Retina (tissue), 1 donor: ENCODE measurements around the gene ZC3H15.
"Not testable (repeated sequence)": the region's sequence is repeated elsewhere in the genome, so short reads cannot be mapped to it uniquely, and the experiment has no call there.

Source experiments
- DNase-seq: peaks from one replicate; pipeline ENCODE4 v3.0.0-alpha.2; 2016

ZC3H15 gene

GRCh38 chr2:186496401-186496800 lies 10.3 kb downstream of the ZC3H15 start:
- no peak for DNase-seq

GRCh38 chr2:186497928-186498327 lies 11.9 kb downstream of the ZC3H15 start:
- no peak for DNase-seq

- no peak for DNase-seq
Measured at GRCh38 chr2:186498834-186499233, 12.8 kb downstream of the ZC3H15 start.

GRCh38 chr2:186503827-186504606 lies 18.0 kb downstream of the ZC3H15 start:
- no peak for DNase-seq

GRCh38 chr2:186508263-186508662 lies 22.2 kb downstream of the ZC3H15 start:
- DNase-seq: no peak

DNA sequence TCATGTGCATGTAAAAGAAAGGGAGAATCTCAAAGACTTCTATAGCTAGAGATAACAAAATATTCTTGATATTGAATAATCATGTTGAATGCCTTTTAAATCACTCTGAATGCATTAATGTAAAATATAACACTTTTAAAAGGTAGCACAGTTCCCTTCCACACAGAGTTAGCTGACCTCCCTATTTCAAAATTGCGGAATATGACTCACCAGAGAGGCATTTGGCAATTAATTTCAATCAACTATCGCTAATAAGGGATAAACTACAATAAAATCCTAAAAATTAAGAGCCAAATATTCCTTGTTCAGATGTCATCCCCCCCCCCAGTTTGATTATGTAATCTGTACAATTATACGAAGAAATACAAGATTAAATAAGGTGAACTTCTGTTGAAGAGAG lies 29.3 kb downstream of the ZC3H15 start:
- DNase-seq: no peak

DNA sequence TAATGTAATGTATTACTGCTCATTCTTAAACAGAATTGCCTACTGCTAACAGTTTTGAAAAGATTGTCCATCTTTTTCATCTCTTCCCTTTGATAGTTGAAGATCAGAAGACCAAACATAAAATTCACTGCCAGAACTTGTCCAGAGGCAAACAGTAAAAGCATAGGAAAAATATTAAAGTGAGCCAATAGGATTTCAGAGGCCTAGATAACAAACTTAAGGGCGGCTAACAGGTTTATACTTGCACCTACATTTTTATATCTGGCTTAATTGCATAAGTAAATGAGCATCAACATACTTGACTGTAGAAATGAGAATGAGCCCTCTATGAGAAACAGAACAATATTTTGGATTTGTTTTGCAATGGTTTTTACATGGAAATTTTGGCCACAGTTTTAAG lies 30.3 kb downstream of the ZC3H15 start:
- no peak for DNase-seq

- no peak for DNase-seq
Measured at GRCh38 chr2:186517090-186517489, 31.0 kb downstream of the ZC3H15 start.

DNA sequence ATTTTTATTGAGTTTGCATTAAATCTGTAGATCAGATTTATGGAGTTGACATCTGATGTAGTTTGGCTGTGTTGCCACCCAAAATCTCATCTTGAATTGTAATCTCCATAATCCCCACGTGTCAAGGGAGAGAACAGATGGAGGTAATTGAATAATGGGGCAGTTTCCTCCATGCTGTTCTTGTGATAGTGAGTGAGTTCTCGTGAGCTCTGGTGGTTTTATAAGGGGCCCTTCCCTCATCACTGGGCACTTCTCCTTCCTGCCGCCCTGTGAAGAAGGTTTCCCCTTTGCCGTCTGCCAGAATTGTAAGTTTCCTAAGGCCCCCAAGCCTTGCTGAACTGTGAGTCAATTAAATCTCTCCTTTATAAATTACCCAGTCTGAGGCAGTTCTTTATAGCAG lies 32.2 kb downstream of the ZC3H15 start:
- DNase-seq: peak; percentile 5

DNA sequence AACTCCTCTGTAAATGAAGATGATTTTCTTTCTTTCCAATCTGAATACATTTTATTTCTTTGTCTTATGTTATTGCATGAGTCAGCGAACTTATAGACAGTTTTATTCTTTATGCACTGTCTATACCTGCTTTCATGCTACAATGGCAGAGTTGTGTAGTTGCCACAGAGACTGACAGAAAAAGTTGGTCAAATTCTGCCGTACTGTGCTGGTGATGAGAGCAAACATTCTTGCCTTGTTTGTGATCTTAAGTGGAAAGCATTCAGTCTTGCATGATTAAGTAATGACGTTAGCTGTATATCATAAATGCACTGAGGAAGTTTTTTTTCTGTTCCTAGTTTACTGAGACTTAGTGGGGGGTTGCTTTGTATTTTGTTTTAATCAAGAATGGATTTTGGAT lies 32.9 kb downstream of the ZC3H15 start:
- no peak for DNase-seq

DNA sequence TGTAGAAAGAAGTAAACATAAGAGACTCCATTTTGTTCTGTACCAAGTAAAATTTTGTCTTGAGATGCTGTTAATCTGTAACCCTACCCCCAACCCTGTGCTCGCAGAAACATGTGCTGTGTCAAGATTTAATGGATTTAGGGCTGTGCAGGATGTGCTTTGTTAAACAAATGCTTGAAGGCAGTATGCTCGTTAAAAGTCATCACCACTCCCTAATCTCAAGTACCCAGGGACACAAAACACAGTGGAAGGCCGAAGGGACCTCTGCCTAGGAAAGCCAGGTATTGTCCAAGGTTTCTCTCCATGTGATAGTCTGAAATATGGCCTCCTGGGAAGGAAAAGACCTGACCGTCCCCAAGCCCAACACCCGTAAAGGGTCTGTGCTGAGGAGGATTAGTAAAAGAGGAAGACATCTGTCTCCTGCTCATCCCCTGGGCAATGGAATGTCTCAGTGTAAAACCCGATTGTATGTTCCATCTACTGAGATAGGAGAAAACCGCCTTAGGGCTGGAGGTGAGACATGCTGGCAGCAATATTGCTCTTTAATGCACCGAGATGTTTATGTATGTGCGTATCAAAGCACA lies 35.6 kb downstream of the ZC3H15 start:
- DNase-seq: not testable (repeated sequence)

GRCh38 chr2:186522450-186522849 lies 36.4 kb downstream of the ZC3H15 start:
- DNase-seq: no peak

- DNase-seq: no peak
Measured at GRCh38 chr2:186523791-186524190, 37.7 kb downstream of the ZC3H15 start.

DNA sequence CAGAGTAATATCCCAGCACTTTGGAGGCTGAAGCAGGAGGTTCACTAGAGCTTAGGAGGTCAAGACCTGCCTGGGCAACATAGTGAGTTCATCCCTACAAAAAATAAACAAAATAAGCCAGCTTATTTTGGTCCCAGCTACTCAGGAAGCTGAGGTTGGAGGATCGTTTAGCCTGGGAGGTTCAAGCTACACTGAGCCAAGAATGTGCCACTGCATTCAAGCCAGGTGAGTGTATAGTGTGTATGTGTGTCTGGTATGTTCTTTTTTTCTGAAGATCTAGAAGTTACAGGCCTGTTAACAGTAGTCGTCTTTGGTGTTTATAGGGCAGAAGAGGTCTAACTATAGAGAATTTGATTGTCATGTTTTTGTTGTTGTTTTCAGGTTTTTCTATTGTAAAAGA lies 40.2 kb downstream of the ZC3H15 start:
- DNase-seq: no peak

DNA sequence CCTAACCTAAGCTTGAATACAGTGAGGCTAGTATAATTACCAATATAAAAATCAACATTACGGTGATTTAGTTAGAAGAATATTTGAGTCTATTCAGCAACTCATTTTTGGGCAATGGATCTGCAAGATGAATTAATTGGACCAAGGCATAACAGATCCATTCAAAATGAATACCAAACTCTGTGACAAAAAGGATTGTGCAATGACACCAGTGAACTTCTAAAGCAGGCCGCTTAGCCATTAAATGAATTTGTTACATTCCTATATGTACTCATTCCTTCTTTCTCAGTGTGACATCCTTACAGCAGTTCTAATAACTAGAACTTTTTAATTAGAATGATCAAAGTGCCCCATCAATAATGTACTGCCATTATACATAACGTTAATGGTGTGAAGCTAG lies 44.3 kb downstream of the ZC3H15 start:
- DNase-seq: no peak

DNA sequence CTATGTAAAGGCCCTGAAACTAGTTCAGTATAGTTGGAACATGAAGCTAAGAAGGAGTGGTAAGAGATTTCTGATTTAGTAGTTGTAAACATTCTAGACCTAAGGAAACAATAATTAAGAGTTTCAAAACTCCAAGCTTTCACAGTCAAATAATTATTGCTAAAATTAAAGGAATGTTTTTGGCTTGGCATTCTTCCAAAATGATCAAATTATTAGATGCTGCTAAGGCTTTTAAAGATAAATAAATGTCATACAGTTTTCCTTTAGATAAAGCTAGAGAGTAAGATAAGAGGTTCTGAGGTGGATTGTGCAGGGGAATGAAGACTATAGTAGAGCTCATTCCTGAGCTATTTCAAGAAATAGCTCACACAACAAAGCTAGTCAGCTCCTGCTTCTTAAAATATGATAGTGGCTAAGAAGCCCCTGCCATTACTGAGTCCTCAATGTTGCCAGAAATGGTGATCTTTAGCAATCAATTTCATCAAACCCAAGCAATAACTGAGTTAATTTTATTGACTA lies 45.3 kb downstream of the ZC3H15 start:
- no peak for DNase-seq

- no peak for DNase-seq
Measured at GRCh38 chr2:186532891-186533290, 46.8 kb downstream of the ZC3H15 start.

GRCh38 chr2:186533717-186534116 lies 47.7 kb downstream of the ZC3H15 start:
- DNase-seq: no peak

DNA sequence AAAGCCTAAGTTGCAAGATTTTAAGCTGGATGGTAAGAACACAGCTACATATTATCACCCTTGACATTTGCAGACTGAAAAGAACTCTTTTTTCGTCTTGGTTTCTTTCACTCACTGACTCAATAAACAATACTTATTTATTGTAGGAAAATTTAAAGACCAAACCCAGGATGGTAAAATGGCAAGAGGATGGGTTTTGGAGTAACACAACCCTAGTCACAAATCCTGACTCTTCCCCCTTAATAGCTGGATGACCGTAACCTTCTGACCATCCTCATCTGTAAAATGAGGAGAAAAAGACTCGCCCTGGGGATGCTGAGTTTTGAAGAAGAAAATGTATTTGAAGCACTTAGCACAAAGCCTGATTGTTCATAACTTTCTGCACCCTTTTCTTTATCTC lies 48.3 kb downstream of the ZC3H15 start:
- no peak for DNase-seq

DNA sequence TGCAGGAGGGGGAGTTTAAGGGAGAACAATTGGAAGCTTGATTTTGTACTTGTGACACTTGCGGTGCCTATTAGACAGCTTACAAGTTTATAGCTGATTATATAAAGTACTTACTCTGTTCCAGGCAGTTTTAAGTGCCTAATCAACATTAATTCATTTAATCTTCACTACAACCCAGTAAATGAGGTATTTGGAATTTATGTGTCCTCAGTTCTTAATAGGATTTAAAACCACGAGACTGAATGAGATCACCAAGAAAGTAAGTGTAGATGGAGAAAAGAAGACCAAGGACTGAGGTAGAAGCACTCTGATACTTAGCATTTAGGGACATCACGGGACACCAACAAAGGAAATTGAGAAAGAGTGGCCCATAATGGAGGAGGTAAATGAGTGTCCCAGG lies 49.8 kb downstream of the ZC3H15 start:
- DNase-seq: no peak

DNA sequence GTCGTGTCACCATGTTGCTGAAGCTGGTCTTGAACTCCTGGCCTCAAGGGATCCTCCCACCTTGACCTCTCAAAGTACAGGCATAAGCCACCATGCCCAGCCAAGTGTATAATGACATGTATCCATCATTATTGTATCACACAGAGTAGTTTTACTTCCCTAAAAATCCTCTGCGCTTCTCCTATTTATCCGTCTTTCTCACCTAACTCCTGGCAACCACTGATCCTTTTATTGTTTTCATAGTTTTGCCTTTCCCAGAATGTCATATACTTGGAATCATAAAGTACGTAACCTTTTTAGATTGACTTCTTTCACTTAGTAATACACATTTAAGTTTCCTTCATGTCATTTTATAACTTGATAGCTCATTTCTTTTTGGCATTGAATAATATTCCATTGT lies 51.0 kb downstream of the ZC3H15 start:
- DNase-seq: no peak

DNA sequence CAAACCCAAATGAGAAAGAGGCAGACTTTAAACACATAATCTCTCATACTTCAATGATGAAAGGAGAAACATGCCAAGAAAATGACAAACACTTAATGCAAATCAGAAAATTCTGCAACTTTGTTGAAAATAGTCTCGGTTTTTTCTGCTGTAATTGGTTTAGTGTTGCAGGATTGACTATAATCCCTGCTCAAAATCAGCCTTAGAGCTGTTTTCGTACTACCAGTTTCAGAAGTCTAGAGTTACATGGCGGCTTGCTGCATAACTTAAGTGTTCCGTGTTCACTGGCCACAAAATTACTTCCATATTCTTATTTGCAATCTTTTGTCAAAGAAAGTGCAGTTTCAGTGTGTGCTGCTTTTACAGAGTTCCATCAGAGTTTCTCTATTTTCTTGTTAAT lies 54.9 kb downstream of the ZC3H15 start:
- no peak for DNase-seq

DNA sequence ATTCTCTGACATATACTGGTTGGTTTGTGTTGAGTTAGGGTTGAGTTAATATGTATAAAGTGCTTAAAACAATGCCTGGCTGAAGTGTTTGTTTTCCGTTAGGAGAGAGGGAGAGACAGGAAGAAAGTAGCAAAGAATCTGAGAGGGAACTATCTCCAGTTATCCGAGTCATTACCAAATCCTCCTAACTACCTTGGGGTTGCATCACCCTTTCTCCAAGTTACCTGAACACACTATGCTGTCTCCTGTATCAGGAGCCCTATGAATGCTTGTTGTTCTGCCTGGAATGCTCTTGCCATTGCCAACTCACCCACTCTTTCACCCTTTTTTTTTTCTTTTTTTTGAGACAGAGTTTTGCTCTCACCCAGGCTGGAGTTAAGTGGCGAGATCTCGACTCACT lies 55.9 kb downstream of the ZC3H15 start:
- no peak for DNase-seq

- DNase-seq: no peak
Measured at GRCh38 chr2:186543561-186544131, 57.6 kb downstream of the ZC3H15 start.
